T-helper 2 cell (primary cell): ENCODE data around the gene SEMA6D.
"Not testable (repeated sequence)": the region's sequence is repeated elsewhere in the genome, so short reads cannot be mapped to it uniquely, and the experiment has no call there.

Experiments used
- DNase-seq, 5 experiments: peaks; one replicate each; pipeline versions ENCODE4 v3.0.0 to v3.0.0-alpha.2; 2012 to 2022

SEMA6D gene

DNA sequence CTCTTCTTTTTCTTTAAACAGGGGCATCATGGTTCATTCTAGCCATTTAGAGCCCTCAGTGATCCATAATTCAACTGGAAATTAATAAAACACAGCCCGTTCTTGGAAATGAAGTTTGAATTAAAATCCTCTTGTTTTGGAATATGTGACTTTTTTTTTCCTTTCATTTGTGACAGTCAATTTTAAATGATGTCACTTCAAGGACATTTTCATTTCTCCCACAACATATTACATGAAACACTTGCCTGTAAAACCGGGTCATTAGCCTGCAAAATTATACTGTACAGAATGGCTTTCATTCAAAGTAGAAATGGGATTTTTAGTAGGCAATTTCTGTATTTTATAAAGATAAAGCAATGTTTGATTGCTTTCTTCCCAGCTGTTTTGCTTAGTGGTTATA, 789 bp upstream of the SEMA6D start:
- no peak for DNase-seq

DNA sequence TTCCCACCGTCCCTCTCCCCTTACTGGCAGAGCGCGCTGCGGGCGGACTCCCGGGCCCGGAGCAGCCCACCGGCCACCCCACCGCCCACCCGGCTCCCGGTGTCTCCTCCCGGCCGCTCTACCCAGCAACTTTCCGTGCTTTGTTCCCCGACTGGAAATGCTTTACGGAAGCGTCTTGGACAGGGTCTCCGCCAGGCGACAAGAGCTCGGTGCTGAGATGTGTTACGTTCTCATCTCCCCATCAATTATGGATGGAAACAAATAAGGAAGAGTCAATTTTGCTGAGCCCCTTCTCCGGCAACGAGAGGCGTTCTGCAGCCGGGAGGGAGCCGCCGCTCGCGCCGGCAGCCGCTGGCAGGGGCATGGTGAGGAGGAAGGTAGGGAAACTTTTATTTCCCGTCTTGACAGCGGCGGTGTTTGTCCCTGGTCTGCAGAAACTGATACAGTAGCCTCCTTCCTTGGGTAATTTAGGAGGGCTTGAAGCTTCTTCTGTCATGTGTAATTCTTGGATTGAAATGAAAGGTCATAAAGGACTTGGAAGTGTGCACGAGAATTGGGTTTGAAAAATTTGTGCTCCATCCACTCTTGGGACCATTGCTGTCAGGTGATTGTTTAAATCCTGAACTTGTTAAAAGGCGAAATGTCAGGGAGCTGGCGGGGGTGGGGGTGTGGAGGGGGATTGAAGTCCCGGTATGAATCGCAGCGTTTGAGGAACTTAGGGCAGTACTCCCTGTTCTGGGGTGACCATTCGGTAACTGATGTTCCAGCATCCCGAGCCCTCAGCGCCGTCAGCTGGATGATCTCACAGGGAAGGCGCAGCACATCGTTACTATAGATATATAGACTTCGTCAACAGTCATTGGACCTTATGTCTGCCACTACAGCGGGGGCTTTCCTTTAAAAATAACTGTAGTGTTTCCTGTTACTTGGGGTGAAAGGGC, 1.5 kb downstream of the SEMA6D start:
- DNase-seq = no peak

DNA sequence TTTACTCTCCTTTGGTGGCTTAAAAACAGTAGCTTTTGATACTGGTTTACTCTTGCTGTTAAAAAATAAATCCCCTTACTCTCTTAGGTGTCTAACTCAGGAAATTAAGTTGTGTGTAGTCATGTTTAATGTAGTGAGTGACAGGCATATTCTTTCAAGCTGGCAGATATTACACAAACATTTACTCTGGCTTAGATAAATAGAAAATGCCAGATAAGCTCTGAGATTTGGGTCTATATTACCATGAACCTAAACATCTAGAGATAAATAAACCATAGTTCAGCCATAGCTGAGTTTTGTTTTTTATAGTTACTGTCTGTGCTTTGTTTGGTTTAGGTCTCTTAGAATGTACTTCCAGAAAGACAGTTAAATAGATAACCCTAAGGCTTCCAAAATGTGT, 2.4 kb downstream of the SEMA6D start:
- DNase-seq = no peak

DNA sequence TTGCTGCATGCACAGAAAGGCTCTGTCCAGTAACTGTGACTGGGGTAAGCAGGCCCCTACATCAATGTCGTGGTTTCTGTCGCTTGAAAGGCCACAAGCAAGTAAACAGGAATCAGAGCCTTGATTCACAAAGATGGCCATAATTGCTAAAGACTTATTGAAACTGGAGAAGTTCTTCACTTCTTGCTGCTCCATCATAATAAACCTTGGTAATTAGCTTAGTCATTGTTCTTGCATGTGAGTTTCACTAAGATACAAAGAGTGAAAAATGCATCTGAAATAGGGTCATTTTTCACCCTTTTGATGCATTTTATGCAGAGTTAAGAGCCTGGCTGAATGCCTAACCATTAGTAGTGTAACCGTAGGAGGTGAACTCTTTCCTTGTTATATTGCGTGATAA, 3.2 kb downstream of the SEMA6D start:
- DNase-seq = no peak

DNA sequence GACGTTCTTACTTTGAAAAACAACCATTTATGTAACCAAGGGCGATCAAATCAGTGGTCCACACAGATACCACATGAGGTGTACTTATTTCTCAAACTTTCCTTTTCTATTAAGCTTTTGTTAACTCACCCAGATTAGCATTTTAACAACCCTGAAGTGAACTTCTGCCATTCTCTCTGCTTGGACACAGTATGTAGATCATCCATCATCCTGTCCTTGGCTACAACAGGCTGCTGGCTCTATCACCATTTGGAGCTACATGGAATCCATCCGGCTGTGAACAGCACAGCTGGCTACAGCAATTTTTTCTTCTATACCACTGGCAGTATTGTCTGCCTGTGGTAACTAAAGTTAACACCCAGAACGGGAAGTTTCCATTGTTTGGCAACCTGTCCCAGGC, 4.4 kb downstream of the SEMA6D start:
- DNase-seq = no peak

DNA sequence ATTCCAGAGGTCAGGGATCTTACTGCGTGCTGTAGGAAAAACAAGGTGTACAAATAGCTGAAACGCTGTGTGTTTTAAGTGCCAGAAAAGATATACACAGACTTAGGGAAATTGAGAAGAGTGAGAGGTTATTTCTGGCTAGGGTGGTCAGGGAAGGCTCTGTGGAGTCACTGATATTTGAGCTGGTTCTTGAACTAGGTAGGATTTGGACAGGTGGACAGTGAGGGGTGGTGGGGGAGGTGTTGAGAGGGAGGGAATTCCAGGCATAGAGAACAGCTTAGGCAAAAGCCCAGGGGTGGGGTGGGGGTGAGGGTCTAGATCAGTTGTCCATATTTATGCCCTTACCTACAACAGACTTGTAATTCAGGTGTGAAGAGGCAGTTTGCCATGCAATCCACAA, 7.0 kb downstream of the SEMA6D start:
- DNase-seq = no peak

DNA sequence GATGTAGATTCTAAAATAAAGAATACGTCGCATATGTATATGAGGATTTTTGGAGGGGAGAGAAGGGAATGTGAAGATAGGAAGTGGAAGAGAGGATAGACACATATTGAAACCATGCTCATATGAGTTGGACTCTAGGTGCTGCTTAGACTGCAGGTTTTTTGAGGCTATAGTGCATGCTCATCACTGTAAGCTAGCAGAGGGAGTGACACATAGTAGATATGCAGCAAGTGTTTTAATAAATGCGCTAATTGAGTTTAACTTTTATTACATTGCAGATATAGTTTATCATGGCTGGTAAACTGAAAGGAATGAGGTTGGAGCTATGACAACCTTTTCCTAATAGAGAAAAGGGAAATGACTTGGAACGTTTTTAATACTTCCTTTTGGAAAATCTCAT, 7.7 kb downstream of the SEMA6D start:
- no peak for DNase-seq

DNA sequence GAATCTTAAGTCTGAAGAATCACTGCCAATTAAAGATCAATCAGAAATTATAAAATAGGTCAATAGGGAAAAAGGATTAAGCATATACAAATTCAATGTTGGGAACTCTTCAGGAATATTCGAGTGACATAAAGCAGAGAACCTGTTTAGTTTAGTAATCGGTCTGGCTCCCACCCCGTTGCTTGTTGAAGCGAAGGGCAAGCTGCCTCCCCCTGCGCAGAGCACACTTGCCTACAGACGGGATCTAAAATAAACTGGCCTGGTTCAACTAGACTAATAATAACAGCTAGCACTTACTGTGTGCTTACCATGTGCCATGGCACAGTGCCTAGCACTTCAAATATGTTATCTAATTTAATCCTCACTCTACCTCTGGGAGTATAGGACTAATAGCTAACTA, 8.6 kb downstream of the SEMA6D start:
- DNase-seq = no peak

DNA sequence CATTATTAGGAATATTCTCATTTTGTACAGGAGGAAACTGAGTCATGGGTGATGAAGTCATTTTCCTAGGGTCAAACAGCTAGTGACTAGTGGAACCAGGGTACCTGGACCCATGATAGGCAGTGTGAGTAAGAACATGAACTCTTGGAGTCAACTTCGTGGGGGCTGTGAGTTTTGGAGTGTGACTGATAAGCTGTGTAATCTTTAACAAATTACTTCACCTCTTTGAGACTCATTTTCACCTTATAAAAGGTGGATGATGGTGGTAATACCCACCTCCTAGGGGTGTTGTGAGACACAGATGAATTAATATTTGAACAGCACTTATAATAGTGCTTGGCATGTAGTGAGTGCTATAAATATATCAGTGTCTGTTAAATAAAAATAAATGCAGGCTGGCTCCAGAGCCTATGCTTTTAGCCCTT, 9.1 kb downstream of the SEMA6D start:
- DNase-seq = no peak

DNA sequence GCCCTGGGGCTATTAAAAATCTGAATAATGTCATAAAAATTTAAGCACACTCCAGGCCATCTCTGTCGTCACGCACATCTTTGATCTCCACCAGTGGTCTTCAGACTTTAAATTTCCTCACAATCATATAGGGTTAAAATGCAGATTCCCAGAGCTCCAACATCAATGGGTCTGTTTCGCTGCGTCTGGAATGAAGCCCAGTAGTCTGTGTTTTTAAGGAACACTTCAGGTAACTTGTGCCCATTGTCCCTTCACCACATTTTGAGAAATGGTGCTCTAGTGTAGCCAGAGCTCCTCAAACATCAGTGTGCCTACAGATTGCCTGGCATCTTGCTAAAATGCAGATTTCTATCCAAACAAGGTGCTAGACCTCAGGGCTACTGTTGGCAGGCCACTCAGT, 9.8 kb downstream of the SEMA6D start:
- no peak for DNase-seq

DNA sequence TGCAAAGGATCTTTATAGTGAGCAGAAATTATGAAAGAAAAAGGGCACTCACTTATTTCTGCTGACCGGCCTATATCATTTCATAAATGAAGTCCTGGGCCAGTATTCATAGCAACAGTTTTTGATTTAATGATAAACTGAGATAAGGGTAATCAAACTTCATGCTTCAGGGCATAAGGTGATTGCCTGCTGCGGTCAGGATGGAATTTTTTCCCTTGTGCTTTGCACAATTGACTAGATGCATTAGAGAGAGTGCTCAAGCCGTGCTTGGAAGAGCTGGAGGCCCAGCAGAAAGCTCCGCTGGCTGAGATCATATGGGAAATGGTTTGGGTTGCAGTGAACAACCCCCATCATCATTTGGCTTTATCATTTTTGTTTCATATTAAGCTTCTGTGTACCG, 10.4 kb downstream of the SEMA6D start:
- DNase-seq = no peak

DNA sequence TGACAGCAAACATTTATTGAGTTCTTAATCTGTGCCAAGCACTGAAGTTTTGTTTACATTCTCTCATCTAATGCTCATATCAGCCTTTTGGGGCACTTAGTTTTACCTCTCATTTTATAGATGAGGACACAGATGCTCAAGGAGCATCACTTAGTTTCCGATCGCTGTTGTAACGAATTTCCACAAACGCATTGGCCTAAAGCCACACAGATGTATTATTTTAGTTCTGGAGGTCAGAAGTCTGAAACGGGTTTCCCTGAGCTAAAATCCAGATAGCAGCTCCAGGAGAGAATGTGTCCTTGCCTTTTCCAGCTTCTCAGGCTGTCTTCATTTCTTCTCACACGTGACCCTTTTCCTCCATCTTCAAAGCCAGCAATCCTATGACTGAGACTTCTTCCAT, 11.1 kb downstream of the SEMA6D start:
- DNase-seq = no peak

DNA sequence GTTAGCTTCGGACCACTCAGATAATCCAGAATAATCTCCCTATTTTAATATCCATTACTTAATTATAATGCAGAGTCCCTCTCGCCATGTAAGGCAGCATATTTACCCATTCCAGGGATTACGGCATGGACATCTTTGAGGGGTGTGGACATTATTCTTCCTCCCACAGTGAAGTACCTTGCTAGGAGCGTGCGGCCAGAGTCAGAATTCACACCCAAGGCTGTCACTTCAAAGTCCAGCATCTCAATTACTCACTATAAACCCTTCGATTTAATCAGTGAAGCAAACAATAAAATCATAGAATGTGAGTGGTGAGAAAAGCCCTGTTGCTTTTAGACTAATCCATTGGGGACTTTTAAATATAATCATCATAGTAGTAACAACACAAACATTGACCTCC, 11.6 kb downstream of the SEMA6D start:
- DNase-seq = no peak

DNA sequence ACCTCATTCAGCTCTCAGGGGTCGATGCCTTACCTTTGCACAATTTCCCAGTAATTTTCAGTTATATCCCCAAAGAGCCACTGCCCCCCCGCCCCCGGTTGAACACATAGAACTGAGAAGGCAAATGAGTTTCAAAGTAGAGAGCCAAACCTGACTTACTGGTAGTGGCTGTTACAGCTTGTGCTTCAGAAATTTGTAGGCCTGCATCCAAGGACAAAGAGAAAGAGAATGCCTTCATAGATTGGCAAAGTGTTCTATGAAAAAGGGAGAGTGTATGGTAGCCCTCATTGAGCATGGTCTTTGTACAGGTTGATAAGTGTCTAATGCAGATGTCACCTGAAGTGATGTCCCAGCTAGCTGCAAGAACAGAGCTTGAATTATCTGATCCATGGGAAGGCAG, 13.9 kb downstream of the SEMA6D start:
- DNase-seq = no peak

DNA sequence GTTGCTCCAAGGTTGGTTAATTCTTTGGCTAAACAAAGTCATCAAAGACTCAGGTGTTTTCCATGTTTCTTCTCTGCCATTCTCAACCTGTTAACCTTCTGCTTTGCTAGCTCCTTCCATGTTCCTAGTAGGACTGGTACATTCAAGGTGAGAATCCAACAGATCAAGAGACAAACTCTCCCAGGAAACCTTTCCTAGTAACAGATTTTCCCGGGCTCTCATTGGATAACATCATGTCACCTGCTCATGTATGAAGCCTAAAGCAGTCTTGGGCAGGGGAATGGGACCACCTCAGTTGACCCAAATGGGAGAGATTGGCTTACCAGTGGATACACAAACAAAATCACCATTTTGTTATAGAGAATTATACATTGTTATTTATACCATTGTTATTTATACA, 14.9 kb downstream of the SEMA6D start:
- DNase-seq = no peak

DNA sequence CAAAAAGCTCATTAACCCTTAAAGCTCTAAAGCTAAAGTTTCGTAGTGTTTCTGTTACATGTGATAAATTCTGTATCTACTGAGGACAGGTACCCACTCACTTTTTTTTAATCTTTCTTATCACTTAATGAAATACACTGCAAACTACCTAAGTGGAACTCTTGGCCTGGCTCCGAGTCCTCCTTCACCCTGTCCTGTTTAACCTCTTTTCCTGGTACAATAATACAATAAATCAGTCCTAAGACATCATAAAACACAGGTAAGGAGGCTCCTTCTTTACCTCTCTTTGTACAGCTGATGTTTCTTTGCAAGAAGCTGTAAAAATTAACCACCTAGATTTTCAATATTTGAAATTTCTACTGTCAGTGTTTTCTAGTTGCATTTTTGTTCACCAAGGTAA, 15.8 kb downstream of the SEMA6D start:
- no peak for DNase-seq

DNA sequence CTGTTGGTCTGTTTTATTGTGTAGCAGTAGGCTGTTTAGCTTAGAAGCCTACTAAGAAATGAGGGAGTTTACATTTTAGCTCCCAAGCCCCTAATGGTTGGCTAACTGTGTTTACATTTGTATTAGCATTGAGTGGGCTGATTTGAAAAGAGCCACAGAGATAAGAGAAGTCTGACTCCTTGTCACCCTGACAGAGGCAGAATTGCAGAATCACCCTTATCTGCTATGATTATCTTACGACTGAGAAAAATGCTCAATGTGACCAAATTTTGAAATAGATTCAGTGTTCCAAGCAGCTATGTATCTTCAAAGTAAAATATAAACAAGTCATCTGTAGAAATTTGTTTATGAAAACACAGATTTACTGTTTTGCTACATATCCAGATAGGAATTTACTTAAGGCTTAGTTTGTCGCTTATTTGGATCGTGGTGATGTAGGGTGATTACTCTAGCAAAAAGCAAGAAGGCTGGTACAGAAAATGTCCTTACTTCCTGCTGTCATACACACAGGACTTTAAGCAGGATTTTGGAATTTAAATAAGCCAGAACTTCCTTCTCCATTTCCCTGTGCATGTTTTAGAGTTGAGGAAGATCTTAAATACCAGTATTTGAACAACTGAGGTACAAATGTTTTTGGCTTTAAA, 19.0 kb downstream of the SEMA6D start:
- no peak for DNase-seq

DNA sequence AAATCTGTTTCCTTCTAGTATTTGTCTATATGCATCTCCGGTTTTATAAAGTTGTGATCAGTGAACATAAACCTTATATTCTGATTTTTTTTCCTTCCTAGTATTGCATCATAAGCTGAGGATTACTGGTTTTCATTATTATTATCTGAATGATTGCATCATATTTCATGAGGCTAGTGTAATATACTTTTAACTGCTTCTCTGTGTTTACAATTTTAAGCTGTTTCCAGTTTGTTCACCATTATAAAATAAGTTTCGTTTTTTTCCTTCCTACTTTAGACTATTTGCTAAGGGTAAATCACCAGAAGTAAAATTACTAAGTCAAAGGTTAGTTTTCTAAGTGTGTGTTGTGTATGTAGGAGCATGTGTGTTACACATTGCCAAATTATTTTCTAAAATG, 20.2 kb downstream of the SEMA6D start:
- DNase-seq = no peak

DNA sequence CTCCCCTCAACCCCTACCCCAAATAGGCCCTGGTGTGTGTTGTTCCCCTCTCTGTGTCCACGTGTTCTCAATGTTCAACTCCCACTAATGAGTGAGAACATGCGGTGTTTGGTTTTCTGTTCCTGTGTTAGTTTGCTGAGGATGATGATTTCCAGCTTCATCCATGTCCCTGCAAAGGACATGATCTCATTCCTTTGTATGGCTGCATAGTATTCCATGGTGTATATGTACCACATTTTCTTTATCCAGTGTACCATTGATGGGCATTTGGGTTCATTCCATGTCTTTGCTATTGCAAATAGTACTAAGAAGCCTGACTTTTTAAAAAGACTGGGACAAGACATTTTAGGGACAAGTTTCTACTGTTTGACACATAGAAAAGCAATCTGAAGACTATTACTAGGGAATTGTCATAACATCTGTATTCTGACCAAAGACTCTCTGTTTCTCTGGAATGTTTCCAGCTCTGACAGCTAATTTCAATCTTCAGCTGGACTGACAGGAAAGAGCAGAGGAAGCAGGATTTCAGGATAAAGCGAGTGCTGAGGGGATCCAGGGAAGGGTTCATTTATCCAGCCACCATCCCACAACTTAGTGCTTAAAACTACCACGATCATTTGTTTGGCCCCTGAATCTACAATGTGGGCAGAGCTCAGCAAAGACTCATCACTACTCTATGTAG, 21.0 kb downstream of the SEMA6D start:
- not testable (repeated sequence) for DNase-seq

DNA sequence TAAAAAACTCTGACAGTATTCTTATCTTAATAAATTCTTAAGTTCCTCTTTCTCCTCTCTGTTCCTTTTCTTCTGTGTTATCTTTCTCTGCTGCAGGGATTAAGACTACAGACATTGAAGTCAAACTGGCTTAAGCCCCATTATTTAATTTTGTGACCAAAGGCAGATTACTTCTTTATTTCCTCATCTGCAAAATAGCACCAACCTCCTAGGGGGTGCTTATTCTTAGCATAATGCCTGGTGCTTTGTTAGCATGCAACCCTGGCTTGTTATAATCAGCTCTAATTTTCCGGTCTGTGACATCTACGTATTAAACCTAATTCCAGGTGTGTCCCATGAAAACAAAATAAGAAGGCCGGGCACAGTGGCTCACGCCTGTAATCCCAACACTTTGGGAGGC, 23.8 kb downstream of the SEMA6D start:
- DNase-seq = no peak

DNA sequence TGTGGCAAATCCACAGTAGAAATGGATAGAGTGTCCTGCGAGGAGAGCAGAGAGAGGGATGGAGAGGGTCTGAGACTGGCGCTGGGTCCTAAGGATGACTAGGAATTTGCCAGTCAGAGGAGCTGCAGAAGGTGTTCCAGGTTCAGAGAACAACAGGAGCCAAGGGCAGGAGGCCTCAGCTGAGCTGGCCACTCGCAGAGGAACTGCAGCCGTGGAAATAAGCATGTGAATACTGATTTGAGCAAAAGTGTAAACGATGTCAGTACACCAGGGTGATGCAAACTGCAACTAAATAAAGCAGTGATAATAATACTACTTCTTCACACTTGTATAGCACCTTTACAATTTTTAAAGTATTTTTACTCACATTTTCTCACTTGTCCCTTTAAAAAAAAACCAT, 24.6 kb downstream of the SEMA6D start:
- DNase-seq = no peak

DNA sequence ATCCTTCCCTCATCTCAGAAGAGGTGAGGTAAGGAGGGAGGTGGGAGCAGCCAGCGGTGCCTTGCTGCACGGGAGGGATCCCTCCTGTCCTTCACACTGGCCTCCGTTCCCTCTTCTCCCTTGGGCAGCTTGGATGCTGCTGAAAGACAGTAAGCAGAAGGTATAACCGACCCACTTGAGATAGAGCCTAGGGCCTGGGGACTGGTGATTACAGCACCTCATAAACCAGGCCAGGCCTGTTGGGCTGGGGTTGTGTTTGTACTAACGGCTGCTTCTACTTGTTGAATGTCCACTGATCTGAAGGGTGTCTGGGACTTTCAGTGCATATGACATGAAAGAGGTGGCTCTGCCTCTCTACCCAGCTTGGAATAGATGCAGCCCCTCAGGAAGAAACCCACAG, 25.0 kb downstream of the SEMA6D start:
- no peak for DNase-seq

DNA sequence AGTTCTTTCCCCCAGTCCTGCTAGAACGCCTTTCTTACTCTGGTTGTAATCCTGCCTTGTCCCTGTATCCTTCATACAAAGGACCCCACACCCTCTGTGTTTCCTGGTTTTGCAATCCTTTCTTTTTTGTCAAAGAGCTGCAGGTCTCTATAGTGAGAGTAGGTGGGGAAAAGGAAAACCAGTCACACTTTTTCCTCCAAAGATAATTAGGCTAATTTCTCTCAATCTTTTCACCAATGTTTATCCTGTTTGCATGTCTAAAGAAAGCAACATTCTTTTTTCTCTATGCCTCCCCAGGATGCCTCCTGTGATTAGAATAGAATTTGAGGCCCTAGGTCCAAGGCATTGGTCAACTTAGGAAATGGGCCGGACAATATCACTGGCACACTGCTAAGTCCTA, 25.4 kb downstream of the SEMA6D start:
- DNase-seq = no peak

DNA sequence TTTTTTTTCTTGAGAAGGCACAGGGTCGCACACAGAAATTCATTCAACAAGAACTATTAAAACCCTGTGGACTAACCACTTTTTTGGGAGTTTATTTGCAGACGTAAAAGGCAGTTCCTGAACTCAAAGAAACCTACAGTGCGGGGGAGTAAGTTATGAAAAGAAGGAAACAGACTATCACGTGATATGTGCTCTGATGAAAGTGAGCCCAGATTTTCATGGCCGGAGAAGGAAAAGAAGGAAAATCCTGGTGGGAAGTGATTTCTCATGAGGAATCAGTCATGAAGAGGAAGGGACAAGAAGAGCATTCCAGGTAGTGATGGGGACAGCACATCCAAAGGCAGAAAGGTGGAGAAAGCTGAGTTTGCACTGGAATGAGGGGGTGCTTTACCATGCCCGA, 26.1 kb downstream of the SEMA6D start:
- no peak for DNase-seq
